GM13976 (cell line): ENCODE measurements around the gene S1PR3.

Experiments
- DNase-seq: peaks from one replicate; pipeline ENCODE4 v3.0.0; 2012; ENCODE audit warnings: low spot score
- CTCF ChIP-seq: IDR thresholded peaks from 2 replicates; pipeline ENCODE4 v1.5.1; 2012; ENCODE audit warnings: borderline replicate concordance, mild to moderate bottlenecking; ENCODE audit not compliant: insufficient read depth; ENCODE audit errors: extremely low read depth, missing control alignments, control extremely low read depth
- in situ Hi-C: fragments of 300-500 bp; cut with MboI; formaldehyde crosslinking; loops from one replicate; pipeline ENCODE4 v1.12.0; 2022; ENCODE audit warnings: low sequenced_read_pairs, mixed read lengths, inconsistent platforms; ENCODE audit not compliant: unreplicated experiment

S1PR3 gene

GRCh38 chr9:89000371-89000781 lies 9.1 kb downstream of the S1PR3 start:
- in situ Hi-C loops = loop anchor here (10.0 kb wide), 1 partner anchor 406 kb away; no protein-coding TSS in a partner anchor
- TF ChIP-seq CTCF = no peak
- no peak for DNase-seq

GRCh38 chr9:89000973-89001916 lies 10.0 kb downstream of the S1PR3 start:
- in situ Hi-C loops = loop anchor here (10.0 kb wide), 1 partner anchor 406 kb away; no protein-coding TSS in a partner anchor
- TF ChIP-seq CTCF = peak; percentile 59
- peak; percentile 84 for DNase-seq

- DNase-seq = no peak
- in situ Hi-C loops = loop anchor here (10.0 kb wide), 1 partner anchor 407 kb away; no protein-coding TSS in a partner anchor
- no peak for TF ChIP-seq CTCF
Observed at GRCh38 chr9:89001917-89002540, 10.8 kb downstream of the S1PR3 start.

GRCh38 chr9:89002987-89003386 lies 11.7 kb downstream of the S1PR3 start:
- no peak for DNase-seq
- no peak for TF ChIP-seq CTCF
- in situ Hi-C loops = loop anchor here (10.0 kb wide), 1 partner anchor 408 kb away; no protein-coding TSS in a partner anchor

GRCh38 chr9:89005323-89005722 lies 14.1 kb downstream of the S1PR3 start:
- TF ChIP-seq CTCF = no peak
- no peak for DNase-seq
- in situ Hi-C loops = loop anchor here (10.0 kb wide), 1 partner anchor 411 kb away; no protein-coding TSS in a partner anchor

- no peak for TF ChIP-seq CTCF
- DNase-seq = no peak
- in situ Hi-C loops = loop anchor here (10.0 kb wide), 1 partner anchor 411 kb away; no protein-coding TSS in a partner anchor
Observed at GRCh38 chr9:89006267-89006666, 15.0 kb downstream of the S1PR3 start.
